PFSK-1 (cell line): ENCODE results near the gene PGAP6.

ENCODE experiments used
- FOXP2 ChIP-seq: optimal IDR thresholded peaks from 2 replicates; pipeline ENCODE3; 2011; ENCODE audit warnings: borderline replicate concordance, control low read depth, inconsistent platforms; ENCODE audit not compliant: insufficient read depth; ENCODE audit errors: extremely low read length, extremely low read depth
- POLR2AphosphoS5 ChIP-seq: IDR thresholded peaks from 2 replicates; pipeline ENCODE4 v1.6.1; 2012; ENCODE audit warnings: low read depth, mild to moderate bottlenecking, control low read depth, low read length, moderate library complexity
- REST ChIP-seq, 2 experiments: IDR thresholded peaks; 2 replicates each; pipeline versions ENCODE4 v1.6.1 to v1.8.0; 2011 to 2012; ENCODE audit warnings: low read depth in 2 of 2, low read length in 2 of 2, control low read depth in 1 of 2, inconsistent platforms in 1 of 2, mild to moderate bottlenecking in 1 of 2, moderate library complexity in 1 of 2; ENCODE audit not compliant: insufficient read depth in 1 of 2
- SIN3A ChIP-seq: IDR thresholded peaks from 2 replicates; pipeline ENCODE4 v1.6.1; 2012; ENCODE audit warnings: mild to moderate bottlenecking, low read length, moderate library complexity, borderline replicate concordance; ENCODE audit not compliant: insufficient read depth
- TAF1 ChIP-seq: IDR thresholded peaks from 2 replicates; pipeline ENCODE4 v1.6.1; 2012; ENCODE audit warnings: low read length, control low read depth, borderline replicate concordance; ENCODE audit not compliant: insufficient read depth

PGAP6 gene

GRCh38 chr16:375212-375611, 6.6 kb downstream of the PGAP6 start:
- TF ChIP-seq REST (IDR thresholded peaks at IDR 0.05; ENCODE audit: insufficient read depth in 1 of 2, low read depth in 2 of 2, low read length in 2 of 2) = no peak
- TF ChIP-seq TAF1 = no peak
- no peak for TF ChIP-seq SIN3A
- TF ChIP-seq POLR2AphosphoS5 = no peak
- no peak for TF ChIP-seq FOXP2

- no peak for TF ChIP-seq REST (IDR thresholded peaks at IDR 0.05; ENCODE audit: insufficient read depth in 1 of 2, low read depth in 2 of 2, low read length in 2 of 2)
- no peak for TF ChIP-seq SIN3A
Observed at GRCh38 chr16:374616-374926, 7.2 kb downstream of the PGAP6 start.

GRCh38 chr16:373848-374615, 7.7 kb downstream of the PGAP6 start:
- TF ChIP-seq FOXP2 (no peak), REST (IDR thresholded peaks at IDR 0.05; ENCODE audit: insufficient read depth in 1 of 2, low read depth in 2 of 2, low read length in 2 of 2) (no peak), TAF1 (no peak), SIN3A (no peak), POLR2AphosphoS5 (no peak)

GRCh38 chr16:373020-373598, 8.7 kb downstream of the PGAP6 start:
- TF ChIP-seq SIN3A (no peak), TAF1 (no peak), REST (IDR thresholded peaks at IDR 0.05; ENCODE audit: insufficient read depth in 1 of 2, low read depth in 2 of 2, low read length in 2 of 2) (no peak), FOXP2 (no peak), POLR2AphosphoS5 (no peak)
